ENCODE data around the gene ANKRD35.
"Not testable (repeated sequence)": the region's sequence is repeated elsewhere in the genome, so short reads cannot be mapped to it uniquely, and the experiment has no call there.

ANKRD35 gene, protein sequence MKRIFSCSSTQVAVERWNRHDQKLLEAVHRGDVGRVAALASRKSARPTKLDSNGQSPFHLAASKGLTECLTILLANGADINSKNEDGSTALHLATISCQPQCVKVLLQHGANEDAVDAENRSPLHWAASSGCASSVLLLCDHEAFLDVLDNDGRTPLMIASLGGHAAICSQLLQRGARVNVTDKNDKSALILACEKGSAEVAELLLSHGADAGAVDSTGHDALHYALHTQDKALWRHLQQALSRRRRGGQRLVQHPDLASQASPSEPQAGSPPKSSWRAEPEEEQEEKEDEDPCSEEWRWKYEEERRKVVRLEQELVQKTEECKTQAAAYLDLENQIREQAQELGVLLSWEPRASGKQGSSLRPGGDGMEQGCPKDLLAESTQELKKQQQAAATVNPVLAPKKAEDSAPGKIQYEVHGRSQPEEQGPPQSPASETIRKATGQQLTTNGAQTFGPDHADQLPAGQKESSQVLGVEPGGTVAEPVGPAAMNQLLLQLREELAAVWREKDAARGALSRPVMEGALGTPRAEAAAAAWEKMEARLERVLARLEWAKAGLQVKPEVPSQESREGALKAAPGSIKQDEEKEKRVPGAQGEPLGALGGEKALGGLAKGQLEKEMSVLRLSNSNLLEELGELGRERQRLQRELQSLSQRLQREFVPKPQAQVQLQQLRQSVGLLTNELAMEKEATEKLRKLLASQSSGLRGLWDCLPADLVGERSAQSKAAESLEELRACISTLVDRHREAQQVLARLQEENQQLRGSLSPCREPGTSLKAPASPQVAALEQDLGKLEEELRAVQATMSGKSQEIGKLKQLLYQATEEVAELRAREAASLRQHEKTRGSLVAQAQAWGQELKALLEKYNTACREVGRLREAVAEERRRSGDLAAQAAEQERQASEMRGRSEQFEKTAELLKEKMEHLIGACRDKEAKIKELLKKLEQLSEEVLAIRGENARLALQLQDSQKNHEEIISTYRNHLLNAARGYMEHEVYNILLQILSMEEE

DNA sequence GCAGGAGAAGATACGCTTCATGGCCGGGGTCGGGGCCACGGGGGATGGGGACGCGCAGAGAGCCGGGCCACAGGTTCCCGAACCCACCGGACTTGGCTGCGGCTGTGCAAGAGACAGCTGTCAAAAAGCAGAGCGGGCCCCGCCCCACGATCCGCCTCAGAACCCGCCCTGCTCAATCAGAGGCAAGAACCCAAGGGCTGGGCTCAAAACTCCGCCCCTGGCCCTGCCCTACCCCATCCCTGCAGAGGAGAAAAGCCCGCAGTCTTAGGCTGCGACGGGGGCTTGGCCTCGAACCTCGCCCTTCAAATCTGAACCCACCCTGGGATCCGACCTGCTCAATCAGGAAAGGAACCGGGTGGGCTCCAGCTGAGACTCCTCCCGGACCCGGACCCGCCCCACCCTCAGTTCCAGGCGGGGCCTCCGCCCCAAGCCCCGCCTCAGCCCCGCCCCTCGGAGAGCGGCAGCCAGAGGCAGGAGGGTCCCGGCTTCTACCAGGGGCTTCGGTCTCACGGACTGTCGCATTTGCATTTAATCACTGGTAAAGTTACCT, at the start of gene ANKRD35:
TSS of gene ANKRD35 (minus strand) at position 129 of the 550 bp plus-strand sequence. CDS start at position 21, 108 bp downstream.
- DNase-seq (ENCODE audit: low spot score), result peak; percentile 96
- no peak for TF ChIP-seq CTCF (IDR thresholded peaks at IDR 0.05; ENCODE audit: extremely low read depth, insufficient read depth, missing control alignments)
- in situ Hi-C loops (cut with MboI; ENCODE audit: low pct_unique_long_range_greater_than_20kb, low sequenced_read_pairs, unreplicated experiment), result loop anchor here (25.0 kb wide), 1 partner anchor 126 kb away; the partner anchor contains the start of gene HJV

GRCh38 chr1:145932522-145933009, 46.9 kb upstream of the ANKRD35 start:
- DNase-seq (ENCODE audit: low spot score); in situ Hi-C loops (cut with MboI; ENCODE audit: low pct_unique_long_range_greater_than_20kb, low sequenced_read_pairs, unreplicated experiment): not testable (repeated sequence)

DNA sequence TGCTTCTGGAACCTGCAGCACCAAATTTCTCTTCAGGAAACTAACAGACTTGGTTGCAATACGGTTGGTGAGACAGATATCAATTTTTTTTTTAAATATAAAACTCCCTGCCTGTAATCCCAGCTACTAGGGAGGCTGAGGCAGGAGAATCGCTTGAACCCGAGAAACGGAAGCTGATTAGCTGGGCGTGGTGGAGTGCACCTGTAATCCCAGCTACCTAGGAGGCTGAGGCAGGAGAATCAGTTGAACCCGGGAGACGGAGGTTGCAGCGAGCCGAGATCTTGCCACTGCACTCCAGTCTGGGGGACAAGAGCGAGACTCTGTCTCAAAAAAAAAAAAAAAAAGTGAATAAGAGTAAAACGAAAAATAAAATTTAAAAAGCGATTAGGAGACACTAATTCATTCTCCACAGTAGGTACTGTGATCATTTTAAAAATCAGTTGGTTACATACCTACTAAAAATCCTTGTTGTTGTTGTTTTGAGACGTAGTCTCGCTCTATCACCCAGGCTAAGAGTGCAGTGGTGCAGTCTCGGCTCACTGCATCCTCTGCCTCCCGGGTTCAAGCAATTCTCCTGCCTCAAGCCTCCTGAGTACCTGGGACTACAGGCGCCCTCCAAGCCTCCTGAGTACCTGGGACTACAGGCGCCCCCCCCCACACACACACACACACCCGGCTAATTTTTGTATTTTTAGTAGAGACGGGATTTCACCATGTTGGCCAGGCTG, 42.4 kb upstream of the ANKRD35 start:
- no peak for DNase-seq (ENCODE audit: low spot score)
- in situ Hi-C loops (cut with MboI; ENCODE audit: low pct_unique_long_range_greater_than_20kb, low sequenced_read_pairs, unreplicated experiment), result no loop called here
- no peak for TF ChIP-seq CTCF (IDR thresholded peaks at IDR 0.05; ENCODE audit: extremely low read depth, insufficient read depth, missing control alignments)

GRCh38 chr1:145927063-145927886, 41.6 kb upstream of the ANKRD35 start, which contains the start of gene RBM8A:
Gene RBM8A, minus strand, starts transcription at chr1:145927484. Its CDS starts 58 bp downstream, at chr1:145927426.
- in situ Hi-C loops (cut with MboI; ENCODE audit: low pct_unique_long_range_greater_than_20kb, low sequenced_read_pairs, unreplicated experiment), result no loop called here

DNA sequence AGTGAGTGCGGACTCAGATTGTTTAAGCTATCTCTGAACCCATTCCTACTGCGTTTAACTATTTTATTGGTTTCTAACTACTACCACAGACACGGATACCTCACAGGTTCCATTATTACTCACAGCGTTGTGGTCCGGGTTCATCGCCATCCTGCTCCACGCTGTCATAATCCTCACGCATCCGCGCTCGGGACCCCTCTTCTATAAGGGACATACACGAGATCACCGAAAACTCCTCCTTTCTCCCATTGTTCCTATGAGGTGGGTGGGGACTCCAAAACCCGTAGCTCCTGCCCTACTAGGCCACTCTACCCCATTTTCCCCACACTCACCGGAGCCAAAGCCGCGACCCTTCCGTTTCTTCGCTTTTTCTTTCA, 41.0 kb upstream of the ANKRD35 start:
- no peak for TF ChIP-seq CTCF (IDR thresholded peaks at IDR 0.05; ENCODE audit: extremely low read depth, insufficient read depth, missing control alignments)
- no peak for DNase-seq (ENCODE audit: low spot score)
- in situ Hi-C loops (cut with MboI; ENCODE audit: low pct_unique_long_range_greater_than_20kb, low sequenced_read_pairs, unreplicated experiment), result no loop called here

More at GRCh38 chr1:145927063-145927886, 41.6 kb upstream of the ANKRD35 start, which contains the start of gene RBM8A:
- DNase-seq (ENCODE audit: low spot score), result peak; percentile 86
- TF ChIP-seq CTCF (IDR thresholded peaks at IDR 0.05; ENCODE audit: extremely low read depth, insufficient read depth, missing control alignments), result peak; percentile 51

DNA sequence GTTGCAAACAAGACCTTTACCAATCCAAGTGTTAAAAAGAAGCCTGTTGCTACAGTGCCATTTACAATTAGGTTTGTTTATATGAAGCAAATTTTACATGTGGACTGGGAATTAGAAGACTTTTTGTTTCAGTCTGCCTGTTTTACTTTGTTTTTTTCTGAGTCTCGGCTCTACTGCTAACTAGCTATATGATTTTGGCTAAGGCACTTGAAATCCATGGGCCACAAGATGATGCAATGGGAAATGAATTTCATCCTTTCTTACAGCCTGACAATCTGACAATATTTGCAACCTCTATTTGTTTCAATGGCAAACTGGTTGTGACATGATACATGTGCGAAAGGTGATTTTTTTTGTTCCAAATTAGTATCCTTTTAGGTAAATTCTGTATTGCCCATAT, 36.6 kb upstream of the ANKRD35 start:
- DNase-seq (ENCODE audit: low spot score), result no peak
- in situ Hi-C loops (cut with MboI; ENCODE audit: low pct_unique_long_range_greater_than_20kb, low sequenced_read_pairs, unreplicated experiment), result no loop called here

GRCh38 chr1:145920297-145920696, 34.6 kb upstream of the ANKRD35 start:
- DNase-seq (ENCODE audit: low spot score); in situ Hi-C loops (cut with MboI; ENCODE audit: low pct_unique_long_range_greater_than_20kb, low sequenced_read_pairs, unreplicated experiment): not testable (repeated sequence)

More for the DNA sequence above, 36.6 kb upstream of the ANKRD35 start:
- TF ChIP-seq CTCF (IDR thresholded peaks at IDR 0.05; ENCODE audit: extremely low read depth, insufficient read depth, missing control alignments), result no peak
